Sigmoid colon (tissue), 4 donors: ENCODE data around the gene DPY19L1.

Experiments
- CTCF ChIP-seq, 4 experiments: fragments of 450-650 bp in 3 of 4; fragments of 200-600 bp in 1 of 4; IDR thresholded peaks; one replicate each; pipeline ENCODE4 v1.5.1; 2016 to 2019; ENCODE audit warnings: antibody characterized with exemption in 4 of 4, mild to moderate bottlenecking in 3 of 4, moderate library complexity in 2 of 4
- EP300 ChIP-seq, 4 donors: sonication (generic); formaldehyde crosslinking; IDR thresholded peaks; one replicate each; pipeline ENCODE4 v1.6.1; 2017; ENCODE audit warnings: antibody characterized with exemption in 4 of 4
- POLR2A ChIP-seq, 2 donors: fragments of 450-650 bp; IDR thresholded peaks; one replicate each; pipeline ENCODE4 v1.6.1; 2016; ENCODE audit warnings: antibody characterized with exemption in 2 of 2, mild to moderate bottlenecking in 2 of 2, moderate library complexity in 2 of 2
- POLR2AphosphoS5 ChIP-seq, 4 donors: sonication (generic); formaldehyde crosslinking; IDR thresholded peaks; one replicate each; pipeline ENCODE4 v1.6.1; 2017; ENCODE audit warnings: antibody characterized with exemption in 4 of 4

GRCh38 chr7:34991938-34992840 lies 45.1 kb downstream of the DPY19L1 start:
- no peak for TF ChIP-seq EP300 (IDR thresholded peaks at IDR 0.05)
- no peak for TF ChIP-seq CTCF (IDR thresholded peaks at IDR 0.05)
- no peak for TF ChIP-seq POLR2A (IDR thresholded peaks at IDR 0.05)
- TF ChIP-seq POLR2AphosphoS5 (IDR thresholded peaks at IDR 0.05): no peak
